ENCODE results near the gene MLX.
A peak's percentile ranks its signal among the peaks of the same experiment; 100 is the strongest.
"Not testable (repeated sequence)": the region's sequence is repeated elsewhere in the genome, so short reads cannot be mapped to it uniquely, and the experiment has no call there.

The MLX gene

DNA sequence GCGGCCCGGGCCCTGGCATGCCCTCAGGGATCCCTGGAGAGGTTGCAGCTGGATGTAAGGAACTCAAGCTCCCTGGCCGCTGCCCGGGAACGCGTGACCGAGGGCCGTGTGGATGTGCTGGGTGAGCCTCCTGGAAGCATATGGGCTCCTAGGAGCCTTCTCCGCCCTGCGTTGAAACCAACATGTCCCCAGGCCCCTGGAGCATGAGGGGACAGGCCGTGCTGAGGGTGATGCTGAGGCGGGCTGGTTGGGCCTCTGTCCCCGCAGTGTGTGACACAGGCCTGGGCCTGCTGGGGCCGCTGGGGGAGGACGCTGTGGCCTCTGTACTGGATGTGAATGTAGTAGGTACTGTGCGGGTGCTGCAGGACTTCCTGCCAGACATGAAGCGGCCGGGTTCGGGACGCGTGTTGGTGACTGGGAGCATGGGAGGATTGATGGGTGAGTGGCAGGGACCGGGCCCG is 19.9 kb upstream of the MLX start:
- TF ChIP-seq, protein P1, sequence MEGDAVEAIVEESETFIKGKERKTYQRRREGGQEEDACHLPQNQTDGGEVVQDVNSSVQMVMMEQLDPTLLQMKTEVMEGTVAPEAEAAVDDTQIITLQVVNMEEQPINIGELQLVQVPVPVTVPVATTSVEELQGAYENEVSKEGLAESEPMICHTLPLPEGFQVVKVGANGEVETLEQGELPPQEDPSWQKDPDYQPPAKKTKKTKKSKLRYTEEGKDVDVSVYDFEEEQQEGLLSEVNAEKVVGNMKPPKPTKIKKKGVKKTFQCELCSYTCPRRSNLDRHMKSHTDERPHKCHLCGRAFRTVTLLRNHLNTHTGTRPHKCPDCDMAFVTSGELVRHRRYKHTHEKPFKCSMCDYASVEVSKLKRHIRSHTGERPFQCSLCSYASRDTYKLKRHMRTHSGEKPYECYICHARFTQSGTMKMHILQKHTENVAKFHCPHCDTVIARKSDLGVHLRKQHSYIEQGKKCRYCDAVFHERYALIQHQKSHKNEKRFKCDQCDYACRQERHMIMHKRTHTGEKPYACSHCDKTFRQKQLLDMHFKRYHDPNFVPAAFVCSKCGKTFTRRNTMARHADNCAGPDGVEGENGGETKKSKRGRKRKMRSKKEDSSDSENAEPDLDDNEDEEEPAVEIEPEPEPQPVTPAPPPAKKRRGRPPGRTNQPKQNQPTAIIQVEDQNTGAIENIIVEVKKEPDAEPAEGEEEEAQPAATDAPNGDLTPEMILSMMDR (conservative IDR thresholded peaks at IDR 0.05; ENCODE audit: low read depth, low read length), result no peak
- DNase-seq (ENCODE audit: low read depth), result no peak
- no peak overlapping the region for H3K4me3 ChIP-seq (ENCODE audit: low read depth, low read length)

DNA sequence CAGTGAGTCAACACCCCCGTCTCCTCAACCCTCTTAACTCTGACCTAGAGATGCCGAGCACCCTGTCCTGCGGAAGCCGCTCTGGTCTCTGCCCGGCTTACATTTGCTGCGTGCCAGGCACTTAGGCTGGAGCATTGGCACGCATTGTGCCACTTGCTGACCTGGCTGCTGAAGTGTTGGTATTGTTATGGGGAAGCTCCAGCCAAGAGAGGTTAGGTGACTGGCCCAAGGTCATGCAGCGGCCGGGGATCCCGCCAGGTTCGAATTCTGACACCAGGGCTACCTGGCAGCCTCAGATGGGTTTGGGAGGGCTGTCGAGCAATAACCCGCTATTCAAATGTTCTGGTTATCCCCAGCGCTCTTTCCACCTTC is 19.2 kb upstream of the MLX start:
- TF ChIP-seq, protein P1 (conservative IDR thresholded peaks at IDR 0.05; ENCODE audit: low read depth, low read length), result no peak

DNA sequence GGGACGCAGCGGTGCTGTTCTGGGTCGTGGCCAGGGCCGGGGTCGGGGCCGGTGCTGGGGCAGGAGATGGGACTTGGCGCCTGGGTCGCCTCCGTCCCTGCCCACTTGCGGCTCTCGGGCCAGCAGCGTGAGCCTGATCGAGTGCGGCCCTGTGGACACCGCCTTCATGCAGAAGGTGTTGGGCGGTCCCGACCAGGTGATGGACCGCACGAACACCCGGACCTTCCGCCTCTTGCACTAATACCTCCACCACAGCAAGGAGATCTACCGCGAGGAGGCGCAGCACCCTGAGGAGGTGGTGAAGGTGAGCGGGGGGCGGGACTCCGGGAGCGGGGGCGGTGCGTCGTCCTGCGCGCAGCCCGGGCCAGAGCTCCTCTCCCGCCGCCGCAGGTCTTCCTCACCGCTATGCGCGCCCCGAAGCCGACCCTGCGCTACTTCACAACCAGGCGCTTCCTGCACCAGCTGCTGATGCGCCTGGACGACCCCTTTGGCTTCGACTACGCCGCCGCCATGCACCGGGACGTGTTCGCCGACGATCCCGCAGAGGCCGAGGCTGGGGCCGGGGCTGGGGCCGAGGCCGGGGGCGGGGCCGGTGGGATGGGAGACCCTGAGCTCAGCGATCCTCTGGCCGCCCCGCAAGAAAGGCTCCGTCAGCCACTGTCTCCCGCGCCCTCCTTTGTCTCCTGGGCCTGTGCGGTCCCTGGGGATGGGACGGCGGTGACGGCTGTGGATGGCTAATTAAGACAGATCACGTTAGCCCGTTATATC is 18.6 kb upstream of the MLX start:
- peak; percentile 68 for DNase-seq (ENCODE audit: low read depth)
- TF ChIP-seq, protein P1 (conservative IDR thresholded peaks at IDR 0.05; ENCODE audit: low read depth, low read length), result peak; percentile 59
- H3K4me3 ChIP-seq (ENCODE audit: low read depth, low read length), result peak overlapping the region; percentile 52

More for the DNA sequence above, 19.2 kb upstream of the MLX start:
- H3K4me3 ChIP-seq (ENCODE audit: low read depth, low read length), result no peak overlapping the region
- DNase-seq (ENCODE audit: low read depth), result no peak

DNA sequence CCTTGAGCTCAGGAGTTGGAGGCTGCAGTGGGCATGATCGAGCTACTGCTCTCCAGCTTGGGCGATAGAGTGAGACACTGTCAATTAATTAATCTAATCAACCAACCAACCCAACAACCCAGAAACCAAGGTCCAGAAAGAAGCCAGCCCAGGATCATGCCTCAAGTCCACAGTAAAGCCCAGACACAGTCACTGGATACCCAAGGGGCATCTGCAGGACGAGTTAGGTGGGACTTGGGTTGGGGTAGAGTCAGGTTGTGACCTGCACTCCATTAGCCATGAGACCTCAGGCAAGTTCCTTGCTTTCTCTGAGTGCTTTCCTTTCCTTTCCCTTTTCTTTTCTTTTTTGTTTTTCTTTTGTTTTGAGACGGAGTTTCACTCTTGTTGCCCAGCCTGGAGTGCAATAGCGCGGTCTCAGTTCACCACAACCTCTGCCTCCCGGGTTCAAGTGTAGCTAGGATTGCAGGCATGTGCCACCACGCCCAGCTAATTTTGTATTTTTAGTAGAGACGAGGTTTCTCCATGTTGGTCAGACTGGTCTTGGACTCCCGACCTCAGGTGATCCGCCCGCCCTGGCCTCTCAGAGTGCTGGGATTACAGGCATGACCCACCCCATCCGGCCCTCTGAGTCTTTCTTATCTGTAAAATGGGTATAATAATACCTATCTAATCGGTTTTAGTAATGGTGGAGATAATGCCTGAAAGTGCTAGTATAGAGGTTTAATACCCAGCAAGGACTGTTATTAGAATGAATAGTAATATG is 17.7 kb upstream of the MLX start:
- no peak overlapping the region for H3K4me3 ChIP-seq (ENCODE audit: low read depth, low read length)
- TF ChIP-seq, protein P1 (conservative IDR thresholded peaks at IDR 0.05; ENCODE audit: low read depth, low read length), result no peak
- no peak for DNase-seq (ENCODE audit: low read depth)

DNA sequence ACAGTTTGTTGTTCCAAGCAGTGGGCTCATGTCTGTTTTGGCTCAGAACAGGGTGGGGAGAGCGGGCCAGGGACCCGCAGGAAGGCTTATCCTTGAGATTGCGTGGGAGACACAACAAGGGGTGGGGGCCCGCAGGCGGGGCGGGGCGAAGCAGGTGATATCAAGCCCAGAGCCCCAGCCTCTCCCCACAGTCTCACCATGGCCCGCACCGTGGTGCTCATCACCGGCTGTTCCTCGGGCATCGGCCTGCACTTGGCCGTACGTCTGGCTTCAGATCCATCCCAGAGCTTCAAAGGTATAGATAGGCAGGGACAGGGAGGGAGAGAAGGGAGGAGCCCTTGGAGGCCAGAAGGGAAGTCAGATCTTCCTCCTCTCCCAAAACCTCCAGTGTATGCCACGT is 14.2 kb upstream of the MLX start, which contains the start of gene HSD17B1:
TSS of gene HSD17B1 (plus strand) at position 188 of the 400 bp plus-strand sequence. CDS start at position 199, 11 bp downstream.
- H3K4me3 ChIP-seq (ENCODE audit: low read depth, low read length), result peak within 1 kb of the TSS; percentile 85

DNA sequence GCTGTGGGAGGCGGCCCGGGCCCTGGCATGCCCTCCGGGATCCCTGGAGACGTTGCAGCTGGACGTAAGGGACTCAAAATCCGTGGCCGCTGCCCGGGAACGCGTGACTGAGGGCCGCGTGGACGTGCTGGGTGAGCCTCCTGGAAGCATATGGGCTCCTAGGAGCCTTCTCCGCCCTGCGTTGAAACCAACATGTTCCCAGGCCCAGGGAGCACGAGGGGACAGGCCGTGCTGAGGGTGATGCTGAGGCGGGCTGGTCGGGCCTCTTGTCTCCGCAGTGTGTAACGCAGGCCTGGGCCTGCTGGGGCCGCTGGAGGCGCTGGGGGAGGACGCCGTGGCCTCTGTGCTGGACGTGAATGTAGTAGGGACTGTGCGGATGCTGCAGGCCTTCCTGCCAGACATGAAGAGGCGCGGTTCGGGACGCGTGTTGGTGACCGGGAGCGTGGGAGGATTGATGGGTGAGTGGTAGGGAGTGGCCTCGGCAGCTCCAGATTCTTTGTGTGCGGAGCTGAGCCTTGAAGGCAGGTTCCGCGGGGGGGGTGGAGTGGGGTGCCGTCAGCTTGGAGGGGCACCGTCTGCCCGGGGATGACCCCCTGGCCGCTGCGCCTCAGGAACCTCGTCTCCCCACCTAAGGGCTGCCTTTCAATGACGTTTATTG is 13.6 kb upstream of the MLX start:
- H3K4me3 ChIP-seq (ENCODE audit: low read depth, low read length), result no peak overlapping the region
- DNase-seq (ENCODE audit: low read depth), result no peak
- TF ChIP-seq, protein P1 (conservative IDR thresholded peaks at IDR 0.05; ENCODE audit: low read depth, low read length), result no peak

More for the DNA sequence above, 14.2 kb upstream of the MLX start, which contains the start of gene HSD17B1:
- DNase-seq (ENCODE audit: low read depth), result not testable (repeated sequence)

DNA sequence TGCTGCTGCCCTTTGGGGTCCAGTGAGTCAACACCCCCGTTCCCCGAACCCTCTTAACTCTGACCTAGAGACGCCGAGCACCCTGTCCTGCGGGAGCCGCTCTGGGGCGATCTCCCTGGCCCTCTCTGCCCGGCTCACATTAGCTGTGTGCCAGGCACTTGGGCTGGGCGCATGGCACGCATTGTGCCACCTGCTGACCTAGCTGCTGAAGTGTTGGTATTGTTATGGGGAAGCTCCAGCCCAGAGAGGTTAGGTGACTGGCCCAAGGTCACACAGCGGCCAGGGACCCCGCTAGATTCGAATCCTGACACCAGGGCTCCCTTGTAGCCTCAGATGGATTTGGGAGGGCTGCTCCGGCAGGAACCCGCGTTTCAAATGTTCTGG is 13.0 kb upstream of the MLX start:
- peak overlapping the region; percentile 85 for H3K4me3 ChIP-seq (ENCODE audit: low read depth, low read length)
- TF ChIP-seq, protein P1 (conservative IDR thresholded peaks at IDR 0.05; ENCODE audit: low read depth, low read length), result no peak
- no peak for DNase-seq (ENCODE audit: low read depth)
